ENCODE data around the gene MOSMO.

MOSMO gene

DNA sequence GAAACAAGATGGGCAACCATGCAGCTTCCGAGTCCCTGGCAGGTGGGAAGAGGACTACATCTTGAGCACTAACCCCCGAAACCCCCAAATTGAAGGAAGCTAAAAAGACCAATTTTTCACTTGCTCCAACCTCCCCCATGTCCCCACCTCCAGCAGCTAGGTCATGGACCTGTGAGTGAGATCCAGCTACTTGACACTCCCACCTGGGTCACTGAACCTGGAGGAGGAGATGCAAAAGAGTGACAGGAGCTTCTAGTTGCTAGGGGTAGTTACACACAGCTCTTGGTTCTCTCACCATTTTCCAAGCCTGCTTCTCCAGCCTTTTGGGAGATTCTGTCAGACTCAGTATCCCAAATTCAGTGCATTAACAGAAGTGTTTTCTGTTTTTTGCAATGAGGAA lies 18.2 kb upstream of the MOSMO start:
- TF ChIP-seq CTCF (IDR thresholded peaks at IDR 0.05): no peak
- TF ChIP-seq ZFX (IDR thresholded peaks at IDR 0.05; ENCODE audit: borderline replicate concordance): no peak
- H3K27ac ChIP-seq: no peak overlapping the region

GRCh38 chr16:21990381-21990944 lies 17.4 kb upstream of the MOSMO start:
- no peak for TF ChIP-seq CTCF (IDR thresholded peaks at IDR 0.05)
- no peak for TF ChIP-seq ZFX (IDR thresholded peaks at IDR 0.05; ENCODE audit: borderline replicate concordance)
- no peak overlapping the region for H3K27ac ChIP-seq

DNA sequence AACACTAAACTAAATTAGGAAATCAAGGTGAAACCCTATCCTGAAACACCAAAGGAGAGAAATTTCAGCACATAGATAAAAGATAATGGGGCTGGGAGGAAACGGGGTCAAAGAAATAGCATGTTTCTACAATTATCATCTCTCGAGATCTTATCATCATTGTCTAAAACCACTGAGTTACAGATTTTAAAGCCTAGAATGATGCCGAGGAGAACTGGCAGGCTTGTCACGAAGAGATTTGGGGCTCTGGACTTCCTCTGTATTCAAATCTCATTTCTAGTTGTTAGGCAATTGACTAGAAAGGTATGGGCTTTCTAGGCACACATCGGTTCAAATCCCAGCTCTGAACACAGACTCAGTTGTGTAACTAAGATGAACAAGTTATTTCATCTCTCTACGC lies 16.3 kb upstream of the MOSMO start:
- no peak for TF ChIP-seq CTCF (IDR thresholded peaks at IDR 0.05)
- TF ChIP-seq ZFX (IDR thresholded peaks at IDR 0.05; ENCODE audit: borderline replicate concordance): no peak
- no peak overlapping the region for H3K27ac ChIP-seq

- TF ChIP-seq ZFX (IDR thresholded peaks at IDR 0.05; ENCODE audit: borderline replicate concordance) (no peak), CTCF (IDR thresholded peaks at IDR 0.05) (no peak)
- H3K27ac ChIP-seq: no peak overlapping the region
These were observed 12.9 kb upstream of the MOSMO start for GRCh38 chr16:21994856-21995465.

DNA sequence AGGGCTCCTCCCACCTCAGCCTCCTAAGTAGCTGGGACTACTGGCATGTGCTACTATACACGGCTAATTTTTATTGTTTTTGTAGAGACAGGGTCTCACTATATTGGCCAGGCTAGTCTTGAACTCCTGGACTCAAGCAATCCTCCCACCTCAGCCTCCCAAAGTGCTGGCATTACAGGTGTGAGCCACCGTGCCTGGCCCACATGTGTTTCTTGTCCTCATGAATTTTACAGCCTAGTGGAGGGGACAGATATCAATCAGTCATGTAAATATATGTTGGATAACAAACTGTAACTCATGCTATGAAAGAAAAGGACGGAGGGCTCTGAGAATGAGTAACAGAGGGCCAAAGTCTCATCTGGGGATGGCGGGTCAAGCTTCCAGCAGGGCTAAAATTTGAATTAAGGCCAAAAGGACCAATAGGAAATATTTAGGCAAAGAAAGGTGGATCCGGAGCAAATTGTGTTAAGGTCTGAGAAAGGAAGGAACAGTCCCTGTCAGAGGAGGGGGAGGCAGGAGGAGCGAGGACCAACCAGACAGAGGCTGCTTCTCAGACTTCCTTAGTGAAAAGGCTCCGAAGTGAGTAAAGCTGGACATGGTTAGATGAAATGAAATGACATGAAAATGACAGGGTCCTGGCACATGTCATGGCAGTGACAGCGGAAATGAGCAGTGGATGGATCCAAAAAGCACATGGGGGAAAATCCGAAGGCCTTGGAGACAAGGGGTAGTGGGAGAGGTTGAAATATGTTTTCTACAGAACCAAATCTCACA lies 10.8 kb upstream of the MOSMO start:
- TF ChIP-seq ZFX (IDR thresholded peaks at IDR 0.05; ENCODE audit: borderline replicate concordance) (no peak), CTCF (IDR thresholded peaks at IDR 0.05) (no peak)
- H3K27ac ChIP-seq: no peak overlapping the region

DNA sequence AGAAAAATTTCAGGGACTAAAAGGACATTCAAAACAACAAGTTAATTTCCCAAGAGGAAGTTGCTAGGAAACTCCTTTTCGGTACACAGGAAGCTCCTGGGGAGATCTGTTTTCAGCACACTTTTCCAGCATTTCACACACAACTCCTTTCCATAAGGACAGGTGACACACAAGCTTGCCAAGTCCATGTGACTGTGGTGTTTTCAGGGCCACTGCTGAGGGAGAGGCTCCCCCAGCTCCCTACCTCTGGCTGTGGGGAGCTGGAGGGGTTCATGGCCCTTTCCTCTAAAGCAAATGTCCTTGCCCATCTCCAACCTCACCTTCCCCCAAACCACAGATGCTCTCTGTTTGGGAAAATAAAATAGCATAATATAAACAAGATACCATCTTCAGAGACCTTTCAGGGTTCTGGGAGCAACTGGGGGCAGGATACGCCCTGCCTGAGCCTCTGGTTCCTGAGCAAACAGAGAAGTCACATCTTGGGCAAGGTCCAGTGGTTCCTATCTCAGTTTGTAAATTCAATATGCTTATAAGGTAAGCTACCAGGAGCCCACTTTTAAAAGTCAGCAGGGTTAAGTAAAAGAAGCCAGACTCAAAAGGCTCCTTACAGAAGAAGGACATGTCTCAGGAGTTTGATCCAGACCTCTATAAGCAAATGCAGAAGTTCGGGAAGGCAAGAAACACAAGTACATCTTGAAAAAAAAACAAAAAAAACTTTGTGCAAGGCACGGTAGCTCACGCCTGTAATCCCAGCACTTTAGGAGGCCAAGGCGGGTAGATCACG lies 10.0 kb upstream of the MOSMO start:
- no peak for TF ChIP-seq CTCF (IDR thresholded peaks at IDR 0.05)
- no peak for TF ChIP-seq ZFX (IDR thresholded peaks at IDR 0.05; ENCODE audit: borderline replicate concordance)
- no peak overlapping the region for H3K27ac ChIP-seq

Measured in 22Rv1 (cell line).